GM19463 (cell line): Measurements from ENCODE around the gene GALK2.

ENCODE experiments used
- ATAC-seq: cut with Tn5 transposase; IDR thresholded peaks from one replicate; pipeline ENCODE4 v1.9.1; 2021; ENCODE audit warnings: mild to moderate bottlenecking, moderate library complexity; ENCODE audit not compliant: unreplicated experiment

GALK2 gene

DNA sequence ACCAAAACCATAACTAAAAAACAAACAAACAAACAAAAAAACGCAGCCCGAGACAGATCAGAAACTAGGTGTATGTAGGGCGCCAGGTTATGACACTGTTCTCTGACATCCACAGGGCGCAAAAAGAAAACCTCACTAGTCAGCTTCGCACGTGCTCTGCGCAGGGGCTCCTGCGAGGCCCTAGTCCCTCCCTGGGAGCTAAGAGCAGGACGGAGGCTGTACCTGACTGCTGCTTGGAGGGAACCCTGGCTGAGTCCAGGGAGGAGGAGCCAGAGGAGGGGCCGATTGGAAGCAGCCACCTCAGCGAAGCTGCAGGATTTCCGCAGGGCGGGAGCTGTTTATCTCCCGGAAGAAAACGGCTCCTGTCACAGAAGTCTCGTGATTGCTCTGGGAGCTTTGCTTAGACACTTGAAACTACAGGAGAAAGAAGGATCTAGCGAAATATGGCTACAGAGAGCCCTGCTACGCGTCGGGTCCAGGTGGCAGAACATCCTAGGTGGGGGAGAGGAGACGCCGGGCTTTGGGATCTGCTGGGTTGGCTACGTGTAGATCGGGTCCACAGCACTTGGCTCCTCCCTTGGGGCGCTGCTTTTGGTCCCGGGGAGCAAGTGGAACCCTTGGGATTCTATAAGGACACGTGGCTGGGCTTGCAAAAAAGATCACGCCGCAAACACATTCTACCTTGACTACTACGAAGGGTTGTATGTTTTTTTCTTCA is at the start of gene GALK2:
GALK2 (plus strand) TSS at position 368 of the 718 bp plus-strand sequence; CDS start at position 444, 76 bp downstream.
- peak; percentile 97 for ATAC-seq

DNA sequence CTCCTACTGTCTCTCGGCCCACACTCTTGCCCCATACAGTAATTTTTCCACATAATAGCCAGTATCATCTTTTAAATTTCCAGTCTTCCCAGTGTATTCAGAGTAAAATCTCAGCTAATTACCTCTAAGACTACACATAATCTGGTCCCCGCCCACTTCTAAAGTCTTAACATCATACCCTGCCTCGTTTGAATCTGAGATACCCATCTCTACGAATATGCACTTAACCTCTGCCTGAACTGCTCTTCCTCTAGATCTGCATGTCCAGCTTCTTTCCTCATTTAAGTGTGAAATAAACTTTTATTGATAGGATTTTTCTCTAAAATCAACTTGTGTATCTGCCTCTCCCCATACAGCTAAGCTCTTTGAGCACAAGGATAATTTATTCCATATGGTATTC is 49.2 kb upstream of the GALK2 start:
- no peak for ATAC-seq

DNA sequence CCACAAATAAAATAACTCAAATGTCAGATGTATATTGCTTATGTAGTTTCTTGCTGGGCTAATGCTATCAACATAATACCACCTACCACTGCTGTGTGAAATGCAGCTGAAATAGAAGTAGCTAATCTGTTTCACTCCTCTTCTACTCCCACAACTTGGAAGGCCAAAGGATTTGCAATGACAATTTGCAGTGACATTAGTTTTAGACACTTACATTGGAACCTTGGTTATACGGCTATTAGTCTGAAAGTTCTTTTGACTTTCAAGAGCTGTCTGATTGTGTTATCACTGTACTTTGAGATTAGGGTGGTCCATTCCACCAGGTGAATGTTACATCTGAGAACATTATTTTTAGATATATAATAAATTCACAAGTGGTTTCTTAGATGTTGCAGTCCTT is 48.1 kb upstream of the GALK2 start:
- no peak for ATAC-seq

DNA sequence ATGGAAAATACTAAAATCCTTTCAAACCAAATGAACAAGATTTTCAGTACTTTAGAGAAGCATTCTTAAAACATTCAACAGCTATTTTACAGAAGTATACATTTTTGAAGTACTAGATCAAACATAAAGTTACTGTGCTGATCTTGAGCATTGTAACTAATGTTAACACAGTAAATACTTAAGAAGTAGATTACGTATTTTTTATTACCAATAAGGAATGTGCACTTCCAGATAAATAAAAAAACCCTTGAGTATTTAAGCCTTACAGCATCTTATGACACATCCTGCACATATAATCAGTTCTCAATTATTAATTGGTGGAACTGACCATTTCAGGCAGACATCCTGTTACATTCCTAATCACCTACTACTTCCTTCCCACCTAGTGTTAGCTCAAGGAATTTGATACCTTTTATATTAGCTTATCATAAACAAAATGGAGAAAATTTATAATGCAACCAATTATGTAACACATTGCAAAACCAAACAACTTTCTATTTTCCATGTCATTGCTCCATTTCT is 47.4 kb upstream of the GALK2 start:
- no peak for ATAC-seq

DNA sequence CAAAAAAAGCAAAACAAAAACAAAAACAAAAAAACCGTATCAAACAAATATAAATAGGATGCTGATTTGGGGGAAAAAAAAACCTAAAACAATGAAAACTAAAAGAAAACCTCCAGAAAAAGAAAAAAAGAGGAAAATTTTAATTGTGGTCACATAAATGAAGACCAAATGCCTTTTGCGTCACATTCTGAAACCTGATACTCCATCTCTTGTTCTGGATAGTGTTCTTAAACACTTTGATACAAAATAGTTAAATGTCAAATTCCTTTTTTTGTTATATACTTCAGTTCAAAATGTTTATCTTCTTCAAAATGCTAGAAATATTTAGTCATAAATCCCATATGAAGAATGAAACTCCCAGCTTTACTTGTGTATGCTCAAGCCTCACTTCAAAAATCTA is 45.7 kb upstream of the GALK2 start:
- ATAC-seq = no peak

DNA sequence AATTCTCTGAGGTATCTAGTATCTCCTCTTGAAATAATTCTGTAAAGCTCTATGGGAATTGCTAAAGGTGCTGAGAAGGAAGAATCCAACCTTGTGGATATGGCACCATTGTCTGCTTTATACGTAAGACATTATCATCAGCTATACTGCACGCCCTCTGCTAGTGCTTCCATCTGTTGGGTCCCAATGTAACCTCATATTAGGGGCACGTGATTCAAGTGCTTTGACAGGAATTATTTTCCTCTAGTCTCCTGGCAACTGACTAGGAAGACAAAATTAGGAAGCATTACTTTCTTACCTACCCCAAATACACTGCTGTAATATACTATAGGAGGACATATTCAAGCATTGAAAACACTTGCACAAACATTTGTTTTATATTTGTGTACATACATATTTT is 38.6 kb upstream of the GALK2 start:
- ATAC-seq = no peak

DNA sequence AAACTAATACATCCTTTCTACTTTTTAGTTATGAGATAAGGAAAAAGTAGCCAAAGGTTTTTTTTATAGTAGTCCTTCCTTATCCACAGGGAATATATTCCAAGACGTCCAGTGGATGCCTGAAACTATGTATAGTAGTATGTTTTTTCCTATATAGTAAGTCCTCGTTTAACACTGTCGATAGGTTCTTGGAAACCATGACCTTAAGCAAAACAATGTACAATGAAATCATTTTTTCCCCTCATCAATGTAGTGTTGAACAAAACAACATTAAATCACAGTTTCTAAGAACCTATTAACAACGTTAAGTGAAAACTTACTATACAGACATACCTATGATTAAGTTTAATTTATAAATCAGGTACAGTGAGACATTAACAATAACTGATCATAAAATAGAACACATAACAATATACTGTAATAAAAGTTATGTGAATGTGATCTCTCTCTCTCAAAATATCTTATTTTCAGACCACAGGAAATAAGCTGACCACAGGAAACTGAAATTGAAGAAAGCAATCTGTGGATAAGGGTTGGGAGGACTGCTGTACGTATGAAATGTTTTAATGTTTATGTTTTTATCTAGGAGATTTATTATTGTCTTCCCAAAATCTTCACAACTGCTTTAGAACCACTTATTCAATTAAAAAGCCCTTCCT is 35.2 kb upstream of the GALK2 start:
- peak; percentile 35 for ATAC-seq

DNA sequence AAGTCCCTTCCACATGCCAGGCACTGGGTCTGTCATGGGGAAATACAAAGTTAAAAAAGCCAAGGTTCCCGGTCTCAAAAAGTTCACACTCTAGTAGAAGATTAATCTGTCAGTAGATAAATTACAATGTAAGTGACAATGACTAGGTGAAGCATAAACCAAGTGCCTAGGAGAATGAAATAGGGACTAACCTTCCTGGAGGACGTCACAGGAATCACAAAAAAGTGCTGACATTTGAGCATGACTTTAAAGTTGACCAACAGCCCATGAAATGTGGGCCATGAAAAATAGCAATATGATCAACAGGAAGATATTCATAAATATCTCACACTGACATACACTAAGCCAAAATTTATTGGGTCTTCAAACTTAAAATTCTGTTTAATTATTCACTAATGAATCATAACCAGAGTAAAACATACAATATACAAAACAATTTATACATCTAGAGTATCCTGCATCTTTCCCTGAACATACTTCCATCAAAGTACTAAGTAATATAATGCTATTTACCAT is 34.6 kb upstream of the GALK2 start:
- ATAC-seq = peak; percentile 64

DNA sequence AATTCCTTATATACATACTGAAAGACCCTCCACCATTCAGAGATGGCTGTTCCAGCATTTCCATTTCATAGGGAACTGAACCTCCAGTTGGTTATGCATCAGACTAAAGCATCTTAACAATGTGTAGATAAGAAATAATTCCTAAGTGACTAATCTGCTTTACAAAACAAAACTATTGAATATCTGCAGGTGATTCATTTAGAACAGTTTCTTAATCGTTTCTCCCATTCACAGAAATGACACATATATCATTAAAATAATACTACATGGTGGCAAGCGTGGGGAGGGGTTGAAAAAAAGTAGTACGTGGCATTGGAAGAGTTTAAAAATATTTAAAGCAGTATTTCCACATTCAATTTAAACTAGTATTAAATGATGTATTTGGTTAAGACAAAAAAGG is 34.1 kb upstream of the GALK2 start:
- no peak for ATAC-seq

DNA sequence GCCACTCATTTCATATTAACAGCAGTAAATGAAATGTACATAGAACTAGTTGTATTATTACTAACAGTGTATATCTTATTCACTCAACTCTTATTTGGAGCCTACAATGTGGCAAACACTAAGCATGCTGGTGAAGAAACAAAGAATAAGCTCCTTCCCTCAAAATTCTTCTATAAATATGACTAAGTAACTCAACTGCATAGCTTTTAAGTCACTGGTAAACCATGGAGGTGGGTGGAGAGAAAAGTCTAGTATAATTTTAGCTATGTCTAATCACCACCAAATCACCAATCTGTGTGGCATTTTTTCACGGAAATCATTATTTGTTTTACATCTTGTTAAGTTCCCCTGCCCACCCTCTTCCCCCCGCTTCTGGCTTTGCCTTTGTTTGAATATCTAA is 32.2 kb upstream of the GALK2 start:
- no peak for ATAC-seq

DNA sequence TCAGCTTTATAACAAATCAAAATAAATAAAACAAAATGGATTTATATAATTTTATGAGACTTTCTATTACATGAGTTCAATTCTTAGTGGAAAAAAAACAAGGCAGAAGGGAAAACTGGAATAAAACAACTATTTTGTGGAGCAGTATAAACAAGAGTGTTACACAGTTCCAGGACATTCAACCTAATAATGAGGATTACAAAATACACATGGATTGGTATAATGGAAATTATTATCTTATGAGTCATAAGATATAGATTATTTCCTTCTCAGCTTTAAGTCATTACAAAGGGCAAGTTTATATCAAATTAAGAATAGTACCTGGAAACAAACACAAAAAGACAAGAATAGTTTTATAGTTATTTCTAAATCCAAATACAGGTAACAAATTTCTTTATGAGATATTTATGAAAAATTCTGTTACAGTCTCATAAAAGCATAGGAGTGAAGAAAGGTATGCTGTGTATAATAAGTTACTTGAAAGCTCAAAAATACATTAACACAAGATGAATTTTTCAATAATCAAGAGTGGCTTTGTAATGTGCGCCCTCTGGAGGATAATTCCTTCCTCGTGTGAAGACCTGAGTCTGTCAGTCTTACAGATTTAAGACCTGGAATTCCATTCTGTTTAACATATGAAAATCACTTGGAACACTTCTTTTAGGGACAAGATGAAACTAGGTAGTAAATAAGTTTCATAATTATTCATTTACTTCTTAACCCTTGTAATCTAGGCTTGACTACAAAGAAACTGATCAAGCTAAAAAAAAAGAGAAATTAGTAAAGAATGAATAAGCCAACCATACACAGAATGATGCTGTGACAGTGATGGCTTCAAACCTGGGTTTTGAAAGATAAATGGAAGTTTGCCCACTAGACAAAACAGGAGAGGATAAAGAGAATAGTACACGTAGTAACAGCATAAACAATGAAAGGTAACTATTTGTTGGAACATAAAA is 24.1 kb upstream of the GALK2 start:
- no peak for ATAC-seq

DNA sequence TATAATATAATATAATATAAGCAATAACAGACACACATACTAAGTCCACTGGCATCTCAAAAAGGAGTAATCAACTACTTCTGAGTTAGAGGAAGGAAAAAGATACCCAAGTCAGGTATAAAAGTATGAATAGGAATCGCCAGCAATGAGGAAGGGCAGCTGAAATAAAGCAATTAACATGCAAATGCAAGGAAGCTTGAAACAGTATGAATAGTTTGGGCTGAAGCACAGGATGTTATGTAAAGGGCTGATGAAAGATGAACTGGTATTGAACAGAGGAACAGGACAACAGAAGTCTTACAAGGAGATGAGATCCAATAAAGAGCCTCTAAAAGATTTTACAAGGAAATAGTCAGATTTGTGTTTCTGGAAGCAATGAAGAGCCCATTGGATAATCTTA is 21.7 kb upstream of the GALK2 start:
- no peak for ATAC-seq

DNA sequence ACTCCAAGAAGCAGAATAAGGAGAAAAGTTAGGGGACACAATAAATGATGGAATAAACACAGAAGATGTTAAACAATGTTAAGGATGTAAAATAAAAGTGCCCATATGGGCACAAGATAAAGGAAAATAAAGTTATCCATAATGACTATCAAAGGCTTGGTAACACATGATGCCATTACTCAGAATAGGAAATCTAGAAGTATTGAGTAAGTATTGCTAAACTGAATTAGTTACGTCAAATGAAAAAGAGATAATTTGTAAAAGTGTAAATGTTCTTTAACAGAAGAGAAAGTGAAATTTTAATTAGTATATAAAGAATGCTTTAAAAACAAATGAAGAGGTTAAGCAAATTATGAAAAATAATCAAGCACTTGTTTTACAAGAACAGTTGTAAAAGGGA is 21.3 kb upstream of the GALK2 start:
- no peak for ATAC-seq

DNA sequence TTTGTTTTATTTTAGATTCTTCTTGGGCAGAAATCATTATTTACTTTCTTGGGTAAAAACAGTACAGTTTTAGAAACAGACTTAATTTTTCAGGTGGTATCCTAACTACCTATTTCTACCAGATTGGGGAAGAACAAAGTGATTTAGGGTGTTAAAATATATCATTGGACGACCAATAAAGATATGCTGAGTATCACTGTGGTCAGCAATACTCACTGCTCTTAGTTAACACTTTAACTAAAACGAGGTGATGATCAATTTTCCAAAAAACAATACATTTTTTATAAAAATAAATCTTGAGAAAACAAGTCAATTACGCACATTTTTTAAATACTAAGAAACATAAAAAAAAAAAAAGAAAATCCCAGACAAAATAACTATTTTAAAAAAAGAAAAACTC is 18.2 kb upstream of the GALK2 start:
- ATAC-seq = no peak

DNA sequence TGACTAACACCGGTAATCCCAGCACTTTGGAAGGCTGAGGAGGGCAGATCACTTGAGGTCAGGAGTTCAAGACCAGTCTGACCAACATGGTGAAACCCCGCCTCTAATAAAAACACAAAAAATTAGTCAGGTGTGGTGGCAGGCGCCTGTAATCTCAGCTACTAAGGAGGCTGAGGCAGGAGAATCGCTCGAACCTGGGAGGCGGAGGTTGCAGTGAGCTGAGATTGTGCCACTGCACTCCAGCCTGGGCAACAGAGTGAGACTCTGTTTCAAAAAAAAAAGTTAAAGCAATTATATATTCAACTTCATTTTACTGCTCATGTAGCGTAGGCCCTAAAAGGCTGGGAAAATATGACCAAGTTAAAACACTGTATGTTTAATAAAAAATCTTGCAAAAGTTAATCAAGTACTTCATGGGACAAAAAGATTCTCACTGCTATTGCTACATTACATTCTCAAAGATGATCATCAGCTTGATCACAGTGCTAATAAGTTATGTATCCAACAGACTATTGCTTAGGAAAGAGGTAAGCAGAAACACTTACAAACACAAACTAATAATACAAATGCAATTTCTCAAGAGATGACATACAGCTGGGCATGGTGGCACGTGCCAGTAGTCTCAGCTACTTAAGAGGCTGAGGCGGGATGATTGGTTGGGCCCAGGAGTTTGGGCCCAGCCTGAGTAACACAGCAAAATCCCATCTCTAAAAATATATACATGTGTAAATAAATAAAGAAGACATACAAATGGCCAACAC is 17.3 kb upstream of the GALK2 start:
- no peak for ATAC-seq

DNA sequence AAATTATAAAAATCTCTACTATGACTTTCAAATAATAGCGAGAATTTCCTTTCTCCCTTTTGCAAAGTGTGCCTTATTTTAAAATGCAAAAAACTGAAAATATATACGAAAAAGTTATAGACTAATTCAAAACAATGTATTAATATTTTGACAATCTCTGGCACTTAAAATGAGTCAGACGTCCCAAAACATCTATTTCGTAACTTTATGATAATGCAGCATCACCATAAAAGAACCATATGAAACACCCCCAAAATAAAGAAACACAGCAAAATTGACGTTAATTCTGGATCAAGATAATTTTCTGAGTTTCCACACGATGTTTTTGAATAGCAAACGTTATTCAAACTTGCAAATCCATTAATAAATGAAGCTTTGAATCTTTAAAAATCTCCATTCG is 15.7 kb upstream of the GALK2 start:
- no peak for ATAC-seq

DNA sequence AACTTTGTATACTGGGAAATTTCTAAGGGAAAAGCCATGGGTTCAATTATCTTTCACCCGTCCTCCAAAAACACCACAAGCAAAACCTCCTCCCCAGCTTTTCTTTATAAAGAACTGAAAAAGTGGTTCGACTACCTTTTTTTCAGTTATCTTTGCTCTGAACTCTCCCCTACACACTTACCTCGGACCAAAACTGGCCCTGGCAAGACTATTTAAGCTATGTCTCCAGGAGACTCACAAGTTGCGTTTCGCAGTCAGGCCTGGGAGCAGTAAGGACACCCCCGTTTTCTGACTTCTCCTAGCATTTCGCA is 15.3 kb upstream of the GALK2 start:
- no peak for ATAC-seq

DNA sequence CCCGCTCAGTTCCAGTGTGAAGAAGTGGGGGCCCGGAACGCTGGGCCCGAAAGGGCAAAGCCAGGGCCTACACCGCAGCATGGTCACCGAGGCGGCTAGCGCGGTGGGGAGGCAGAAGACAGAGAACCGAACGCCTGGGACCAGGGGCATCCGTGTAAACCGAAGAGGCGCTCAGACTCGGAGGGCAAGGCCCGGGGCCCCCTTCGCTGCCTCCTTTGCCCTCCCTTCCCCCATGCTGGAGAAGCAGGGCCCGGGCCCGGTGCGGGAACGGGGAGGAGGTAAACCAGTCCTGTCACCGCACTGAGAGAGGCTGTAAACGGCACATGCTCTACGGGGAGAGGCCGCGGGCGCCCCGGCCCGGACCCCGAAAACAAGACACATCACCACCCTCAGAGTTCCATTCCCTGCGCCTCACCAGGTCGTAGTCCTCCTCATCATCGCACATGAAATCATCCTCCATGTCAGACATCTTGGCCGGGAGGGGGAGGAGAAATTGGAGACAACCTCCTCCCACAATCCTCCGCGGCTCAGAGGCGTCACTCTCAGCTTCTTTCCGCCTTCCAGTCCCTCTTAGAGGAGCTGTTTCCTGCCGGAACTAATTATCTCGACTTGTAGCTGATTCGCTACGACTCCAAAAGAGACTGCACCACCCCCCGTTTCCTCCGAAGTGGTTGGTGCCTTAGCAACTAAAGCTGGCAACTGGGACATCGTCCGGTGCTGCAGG is 14.8 kb upstream of the GALK2 start, which contains the start of gene COPS2:
COPS2 (minus strand) TSS at position 490 of the 724 bp plus-strand sequence; CDS start at position 469, 21 bp downstream.
- peak; percentile 90 for ATAC-seq

DNA sequence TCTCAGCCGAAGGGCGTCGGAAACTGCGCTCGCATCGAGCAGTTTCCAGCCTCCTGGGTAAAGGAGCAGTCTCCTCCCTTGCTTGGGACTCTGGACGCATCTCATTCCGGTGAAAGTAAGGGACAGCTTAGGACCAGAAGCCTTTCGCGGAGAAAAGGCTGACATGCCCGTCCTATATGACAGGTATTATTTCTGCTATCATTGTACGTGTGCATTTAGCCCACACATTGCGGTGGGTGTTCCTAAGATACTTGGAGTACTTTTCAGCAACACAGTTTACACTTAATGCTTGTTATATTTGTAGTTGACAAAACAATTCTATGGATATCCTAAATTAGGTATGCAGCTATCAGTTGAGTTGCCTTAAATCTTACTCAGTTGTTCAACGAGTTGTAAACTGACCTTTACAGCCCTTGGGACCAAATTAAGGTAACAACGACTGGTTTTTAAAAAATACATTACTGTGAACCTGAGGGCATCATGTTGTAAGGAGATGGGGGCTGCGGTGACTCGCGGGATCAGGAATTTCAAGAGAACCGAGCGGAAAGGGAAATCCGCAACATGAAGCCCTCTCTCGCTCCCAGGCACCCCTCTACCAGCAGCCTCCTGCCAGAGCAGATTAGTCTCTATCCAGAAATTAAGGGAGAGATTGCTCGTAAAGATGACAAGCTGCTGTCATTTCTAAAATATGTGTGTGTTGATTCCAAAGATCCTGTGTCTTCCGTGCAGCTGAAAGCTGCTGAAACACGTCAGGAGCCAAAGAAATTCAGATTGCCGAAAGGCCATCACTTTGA is 14.0 kb upstream of the GALK2 start:
- no peak for ATAC-seq
